Activated T-helper 17 cell treated with anti-CD3 and anti-CD28 coated beads, Interleukin-2, amount 50 U/mL, for 72 hours (primary cell): ENCODE measurements around the gene QPCTL. TPM values are rescaled to one million over a fixed set of nuclear protein-coding genes. Genes with fewer than 3 reads are reported as not detected.

Experiments
- ATAC-seq: fragments of 150-1000 bp; cut with Tn5 transposase; replicated peaks from 2 replicates; pipeline ENCODE4 v1.10.0; 2021; ENCODE audit warnings: mild to moderate bottlenecking, moderate library complexity
- H3K27ac Mint-ChIP-seq: one replicate; pipeline ENCODE4 v1.8.0; 2022; ENCODE audit warnings: mixed read lengths
- H3K27me3 Mint-ChIP-seq: one replicate; pipeline ENCODE4 v1.8.0; 2022; ENCODE audit warnings: mixed read lengths
- H3K36me3 Mint-ChIP-seq: one replicate; pipeline ENCODE4 v1.8.0; 2022; ENCODE audit warnings: low read depth, mild to moderate bottlenecking, mixed read lengths
- H3K4me1 Mint-ChIP-seq: one replicate; pipeline ENCODE4 v1.8.0; 2022; ENCODE audit warnings: mixed read lengths
- H3K4me3 Mint-ChIP-seq: one replicate; pipeline ENCODE4 v1.8.0; 2022; ENCODE audit warnings: mild to moderate bottlenecking, mixed read lengths
- H3K9me3 Mint-ChIP-seq: one replicate; pipeline ENCODE4 v1.8.0; 2022; ENCODE audit warnings: mixed read lengths
- total RNA-seq, 2 donors: library from RNA; stranded (reverse); gene quantifications; one replicate each; pipeline ENCODE4 v1.2.3, GENCODE V29; 2022

The QPCTL gene
- 10 to 100 TPM; 13.6 to 15.5 TPM for total RNA-seq

- peaks cover 82% of the 10 kb centered on the region for H3K36me3 Mint-ChIP-seq
- H3K4me3 Mint-ChIP-seq: peak within 1 kb of the TSS; percentile 93
- peaks cover 7% of the 10 kb centered on the region for H3K4me1 Mint-ChIP-seq
- H3K27ac Mint-ChIP-seq: peak within 1 kb of the TSS; percentile 97
- peak; percentile 93 for ATAC-seq
- no peaks in the 10 kb centered on the region for H3K27me3 Mint-ChIP-seq
- no peaks in the 10 kb centered on the region for H3K9me3 Mint-ChIP-seq
Observed at GRCh38 chr19:45692187-45693105, at the start of gene QPCTL. Gene QPCTL (plus strand): TSS chr19:45692666. CDS start chr19:45692704, 38 bp downstream.

- H3K4me1 Mint-ChIP-seq: peaks cover 26% of the 10 kb centered on the region
Observed at GRCh38 chr19:45643024-45643926, 49.2 kb upstream of the QPCTL start.

GRCh38 chr19:45643927-45644771, 48.3 kb upstream of the QPCTL start:
- H3K27me3 Mint-ChIP-seq: no peaks in the 10 kb centered on the region
- H3K27ac Mint-ChIP-seq: peak overlapping the region; percentile 96
- no peak for ATAC-seq
- H3K36me3 Mint-ChIP-seq: peaks cover 39% of the 10 kb centered on the region
- peaks cover 26% of the 10 kb centered on the region for H3K4me1 Mint-ChIP-seq
- H3K9me3 Mint-ChIP-seq: peaks cover 8% of the 10 kb centered on the region
- peak overlapping the region; percentile 86 for H3K4me3 Mint-ChIP-seq

More at GRCh38 chr19:45643024-45643926, 49.2 kb upstream of the QPCTL start:
- peak overlapping the region; percentile 86 for H3K4me3 Mint-ChIP-seq
- H3K27me3 Mint-ChIP-seq: no peaks in the 10 kb centered on the region
- ATAC-seq: peak; percentile 57
- H3K27ac Mint-ChIP-seq: peak overlapping the region; percentile 96
- peaks cover 48% of the 10 kb centered on the region for H3K36me3 Mint-ChIP-seq
- peaks cover 8% of the 10 kb centered on the region for H3K9me3 Mint-ChIP-seq

- Mint-ChIP-seq H3K27ac (peak overlapping the region; percentile 96), H3K4me3 (peak overlapping the region; percentile 86), H3K36me3 (peaks cover 31% of the 10 kb centered on the region), H3K27me3 (no peaks in the 10 kb centered on the region), H3K9me3 (peaks cover 8% of the 10 kb centered on the region), H3K4me1 (peaks cover 26% of the 10 kb centered on the region)
- no peak for ATAC-seq
Observed at GRCh38 chr19:45645068-45645630, 47.3 kb upstream of the QPCTL start.

- Mint-ChIP-seq H3K9me3 (peaks cover 6% of the 10 kb centered on the region), H3K4me1 (peaks cover 24% of the 10 kb centered on the region), H3K4me3 (peak overlapping the region; percentile 86), H3K27ac (peak overlapping the region; percentile 85), H3K36me3 (peaks cover 25% of the 10 kb centered on the region), H3K27me3 (no peaks in the 10 kb centered on the region)
- ATAC-seq: peak; percentile 52
Observed at GRCh38 chr19:45645631-45646344, 46.7 kb upstream of the QPCTL start.

GRCh38 chr19:45646345-45646698, 46.1 kb upstream of the QPCTL start:
- ATAC-seq: no peak
- Mint-ChIP-seq H3K27me3 (no peaks in the 10 kb centered on the region), H3K36me3 (peaks cover 19% of the 10 kb centered on the region), H3K4me3 (peak overlapping the region; percentile 86), H3K27ac (peak overlapping the region; percentile 85), H3K9me3 (peaks cover 1% of the 10 kb centered on the region), H3K4me1 (peaks cover 18% of the 10 kb centered on the region)

GRCh38 chr19:45650722-45651121, 41.7 kb upstream of the QPCTL start:
- ATAC-seq: no peak
- no peaks in the 10 kb centered on the region for H3K9me3 Mint-ChIP-seq
- no peak overlapping the region for H3K27ac Mint-ChIP-seq
- H3K4me1 Mint-ChIP-seq: peaks cover 6% of the 10 kb centered on the region
- H3K27me3 Mint-ChIP-seq: no peaks in the 10 kb centered on the region
- no peak overlapping the region for H3K4me3 Mint-ChIP-seq
- H3K36me3 Mint-ChIP-seq: no peaks in the 10 kb centered on the region

- no peak for ATAC-seq
- Mint-ChIP-seq H3K9me3 (no peaks in the 10 kb centered on the region), H3K27ac (no peak overlapping the region), H3K36me3 (no peaks in the 10 kb centered on the region), H3K4me1 (no peaks in the 10 kb centered on the region), H3K4me3 (no peak overlapping the region), H3K27me3 (no peaks in the 10 kb centered on the region)
Observed at GRCh38 chr19:45653634-45654033, 38.8 kb upstream of the QPCTL start.

- no peaks in the 10 kb centered on the region for H3K4me1 Mint-ChIP-seq
- H3K9me3 Mint-ChIP-seq: no peaks in the 10 kb centered on the region
- H3K27ac Mint-ChIP-seq: no peak overlapping the region
- ATAC-seq: no peak
- H3K4me3 Mint-ChIP-seq: no peak overlapping the region
- H3K27me3 Mint-ChIP-seq: no peaks in the 10 kb centered on the region
- no peaks in the 10 kb centered on the region for H3K36me3 Mint-ChIP-seq
Observed at GRCh38 chr19:45655073-45655472, 37.4 kb upstream of the QPCTL start.

GRCh38 chr19:45657520-45658167, 34.8 kb upstream of the QPCTL start:
- Mint-ChIP-seq H3K9me3 (no peaks in the 10 kb centered on the region), H3K36me3 (no peaks in the 10 kb centered on the region), H3K4me1 (no peaks in the 10 kb centered on the region), H3K27ac (no peak overlapping the region), H3K4me3 (no peak overlapping the region), H3K27me3 (peaks cover 8% of the 10 kb centered on the region)
- ATAC-seq: no peak

GRCh38 chr19:45659096-45659729, 33.3 kb upstream of the QPCTL start:
- H3K27ac Mint-ChIP-seq: no peak overlapping the region
- H3K36me3 Mint-ChIP-seq: no peaks in the 10 kb centered on the region
- no peak overlapping the region for H3K4me3 Mint-ChIP-seq
- no peaks in the 10 kb centered on the region for H3K4me1 Mint-ChIP-seq
- H3K27me3 Mint-ChIP-seq: peaks cover 8% of the 10 kb centered on the region
- no peak for ATAC-seq
- H3K9me3 Mint-ChIP-seq: no peaks in the 10 kb centered on the region

GRCh38 chr19:45660636-45661035, 31.8 kb upstream of the QPCTL start:
- no peak for ATAC-seq
- Mint-ChIP-seq H3K4me1 (no peaks in the 10 kb centered on the region), H3K9me3 (no peaks in the 10 kb centered on the region), H3K27me3 (peaks cover 8% of the 10 kb centered on the region), H3K27ac (no peak overlapping the region), H3K4me3 (no peak overlapping the region), H3K36me3 (no peaks in the 10 kb centered on the region)
